Fibroblast of peridontal ligament (primary cell): Measurements from ENCODE around the gene STK24.

Source experiments
- DNase-seq: peaks from one replicate; pipeline ENCODE4 v3.0.0-alpha.2; 2010; ENCODE audit errors: extremely low read depth

Gene STK24

GRCh38 chr13:98475522-98475921, 101.4 kb downstream of the STK24 start:
- no peak for DNase-seq

- DNase-seq, result no peak
These were observed 102.1 kb downstream of the STK24 start for GRCh38 chr13:98474761-98475160.

GRCh38 chr13:98474292-98474691, 102.6 kb downstream of the STK24 start:
- DNase-seq, result no peak

- no peak for DNase-seq
These were observed 103.1 kb downstream of the STK24 start for GRCh38 chr13:98473788-98474144.

GRCh38 chr13:98473135-98473787, 103.6 kb downstream of the STK24 start:
- DNase-seq, result no peak

- DNase-seq, result no peak
These were observed 105.0 kb downstream of the STK24 start for GRCh38 chr13:98471934-98472333.

- no peak for DNase-seq
These were observed 106.0 kb downstream of the STK24 start for GRCh38 chr13:98470920-98471319.

GRCh38 chr13:98468929-98469328, 108.0 kb downstream of the STK24 start:
- DNase-seq, result no peak

GRCh38 chr13:98468361-98468760, 108.5 kb downstream of the STK24 start:
- no peak for DNase-seq

GRCh38 chr13:98467263-98467985, 109.5 kb downstream of the STK24 start:
- no peak for DNase-seq

GRCh38 chr13:98466634-98467236, 110.2 kb downstream of the STK24 start:
- DNase-seq, result peak; percentile 59

GRCh38 chr13:98462946-98463345, 114.0 kb downstream of the STK24 start:
- DNase-seq, result no peak

GRCh38 chr13:98462241-98462882, 114.5 kb downstream of the STK24 start:
- no peak for DNase-seq

- DNase-seq, result no peak
These were observed 115.2 kb downstream of the STK24 start for GRCh38 chr13:98461486-98462240.

GRCh38 chr13:98460516-98460915, 116.4 kb downstream of the STK24 start:
- no peak for DNase-seq

- no peak for DNase-seq
These were observed 117.1 kb downstream of the STK24 start for GRCh38 chr13:98459721-98460370.

GRCh38 chr13:98459171-98459681, 117.7 kb downstream of the STK24 start:
- DNase-seq, result no peak

- DNase-seq, result no peak
These were observed 118.5 kb downstream of the STK24 start for GRCh38 chr13:98458431-98458830.

GRCh38 chr13:98457053-98457452, 119.9 kb downstream of the STK24 start:
- DNase-seq, result no peak

- no peak for DNase-seq
These were observed 120.5 kb downstream of the STK24 start for GRCh38 chr13:98456413-98456845.

GRCh38 chr13:98454389-98454881, 122.5 kb downstream of the STK24 start:
- peak; percentile 97 for DNase-seq
